Measurements from ENCODE around the gene NFATC3.

GRCh38 chr16:68084504-68085258 lies 489 bp upstream of the NFATC3 start:
- TF ChIP-seq CTCF (IDR thresholded peaks at IDR 0.05; ENCODE audit: low read depth, low read length, missing input control) (peak; percentile 27), MAX (IDR thresholded peaks at IDR 0.05) (peak; percentile 88), REST (IDR thresholded peaks at IDR 0.05) (peak; percentile 88), RXRA (IDR thresholded peaks at IDR 0.05) (peak; percentile 64 to 71), GABPA (IDR thresholded peaks at IDR 0.05 in 1 of 2, conservative IDR thresholded peaks at IDR 0.05 in 1 of 2) (no peak), EGR1 (IDR thresholded peaks at IDR 0.05; ENCODE audit: low read depth in 2 of 2) (peak in 1 of 2 donors; percentile 80), RAD21 (IDR thresholded peaks at IDR 0.05) (peak in 1 of 2 donors; percentile 53)

Data from liver (tissue), 3 donors.